Erythroblast (primary cell): ENCODE results near the gene DNAJC6.

Experiments
- DNase-seq, 2 experiments: peaks; one replicate each; lab custom pipeline; 2025; lab: John Stamatoyannopoulos, UW
- GATA1 ChIP-seq: IDR thresholded peaks from 2 replicates; pipeline ENCODE4 v1.6.1; 2011; ENCODE audit warnings: low read depth, mild to moderate bottlenecking, control low read depth, low read length, moderate library complexity
- POLR2A ChIP-seq: IDR thresholded peaks from 2 replicates; pipeline ENCODE4 v1.6.1; 2011; ENCODE audit warnings: mild to moderate bottlenecking, low read length

DNAJC6 gene

DNA sequence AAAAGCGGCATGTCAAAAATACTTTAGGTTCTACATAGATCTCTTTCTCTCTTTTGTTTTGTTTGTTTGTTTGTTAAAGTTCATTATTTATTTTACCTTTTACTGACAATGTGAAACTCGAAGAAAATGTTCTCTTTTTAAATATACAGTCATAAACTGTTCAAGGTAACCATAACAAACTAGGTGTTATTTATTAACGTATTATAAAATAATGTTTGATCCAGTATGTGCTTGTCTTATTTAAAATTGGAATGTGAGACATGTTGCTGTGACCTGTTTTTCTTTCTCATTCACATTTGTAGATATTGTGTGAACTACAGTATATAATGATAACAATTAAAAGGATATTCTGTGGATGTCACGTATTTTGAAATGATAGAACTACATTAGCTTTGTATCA lies 105.2 kb downstream of the DNAJC6 start:
- TF ChIP-seq POLR2A (no peak), GATA1 (no peak)
- no peak for DNase-seq

DNA sequence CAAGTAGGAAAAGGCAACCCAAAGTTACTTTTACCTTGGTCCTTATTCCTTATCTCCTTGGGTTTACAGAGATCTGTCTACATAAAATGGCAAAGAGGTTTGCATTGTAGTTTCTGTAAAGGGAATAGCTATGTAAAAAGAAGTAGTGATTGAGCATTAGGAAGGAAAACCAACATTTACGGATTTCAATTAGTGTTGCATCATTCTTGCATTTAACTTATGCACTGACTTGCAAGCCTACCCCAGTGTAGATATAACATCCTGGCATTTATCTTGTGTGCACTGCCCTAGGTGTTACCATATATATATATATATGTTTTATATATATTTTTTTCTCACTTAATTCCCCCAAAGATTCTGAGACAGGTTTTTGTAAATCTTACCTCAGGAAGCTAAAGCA lies 107.4 kb downstream of the DNAJC6 start:
- DNase-seq, result peak in 1 of 2 experiments; percentile 53
- TF ChIP-seq GATA1, result no peak
- TF ChIP-seq POLR2A, result no peak

DNA sequence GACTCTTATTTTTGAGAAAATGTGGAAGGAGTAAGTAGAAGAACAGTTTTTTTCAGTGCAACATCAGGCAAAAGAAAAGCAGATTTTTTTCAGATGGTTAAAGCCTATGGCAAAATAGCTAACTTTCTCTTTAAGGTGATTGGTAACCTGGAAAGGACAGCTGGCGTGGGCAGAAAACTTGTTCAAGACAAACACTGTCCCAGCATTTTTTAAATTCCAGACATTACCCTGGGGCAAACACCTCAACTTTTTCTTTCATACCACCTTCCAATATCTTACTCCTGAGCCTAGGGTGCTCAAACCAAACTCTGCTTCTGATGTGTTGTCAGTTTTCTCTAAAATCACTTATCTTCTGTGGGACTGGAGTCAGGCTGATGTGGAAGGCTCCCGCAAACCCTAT lies 108.4 kb downstream of the DNAJC6 start:
- TF ChIP-seq GATA1, result no peak
- no peak for TF ChIP-seq POLR2A
- DNase-seq, result no peak

DNA sequence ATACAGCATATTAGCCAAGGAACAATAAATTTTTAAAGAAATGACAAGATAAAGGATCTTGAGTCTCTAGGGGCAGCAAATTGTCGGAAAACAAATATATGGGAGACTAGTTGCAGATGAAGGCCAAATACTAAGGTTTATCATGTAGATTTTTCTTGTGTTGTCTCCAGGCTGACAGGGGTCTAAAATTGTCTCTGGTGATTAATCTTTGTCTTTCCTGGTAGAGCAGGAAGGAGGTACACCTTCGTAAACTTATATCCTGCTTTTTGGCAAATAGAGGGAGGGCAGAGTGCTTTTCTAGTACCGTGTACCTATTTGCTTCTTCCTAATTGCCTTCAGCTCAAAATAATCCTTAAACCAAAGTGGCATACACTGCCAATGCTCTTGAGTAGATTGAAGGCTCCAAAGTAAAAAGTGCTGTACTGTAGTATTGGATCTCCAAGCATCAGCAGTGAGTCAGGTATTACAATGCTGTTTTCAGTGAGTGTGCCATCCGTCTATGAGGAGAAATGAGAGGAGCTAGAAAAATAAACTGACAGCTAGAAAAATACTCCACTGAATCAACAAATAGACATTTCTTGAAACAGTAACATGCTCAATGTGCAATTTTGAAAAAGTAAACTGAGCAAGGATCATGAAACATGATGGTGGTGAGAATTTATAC lies 109.3 kb downstream of the DNAJC6 start:
- no peak for TF ChIP-seq GATA1
- TF ChIP-seq POLR2A, result no peak
- DNase-seq, result peak; percentile 32 to 56

DNA sequence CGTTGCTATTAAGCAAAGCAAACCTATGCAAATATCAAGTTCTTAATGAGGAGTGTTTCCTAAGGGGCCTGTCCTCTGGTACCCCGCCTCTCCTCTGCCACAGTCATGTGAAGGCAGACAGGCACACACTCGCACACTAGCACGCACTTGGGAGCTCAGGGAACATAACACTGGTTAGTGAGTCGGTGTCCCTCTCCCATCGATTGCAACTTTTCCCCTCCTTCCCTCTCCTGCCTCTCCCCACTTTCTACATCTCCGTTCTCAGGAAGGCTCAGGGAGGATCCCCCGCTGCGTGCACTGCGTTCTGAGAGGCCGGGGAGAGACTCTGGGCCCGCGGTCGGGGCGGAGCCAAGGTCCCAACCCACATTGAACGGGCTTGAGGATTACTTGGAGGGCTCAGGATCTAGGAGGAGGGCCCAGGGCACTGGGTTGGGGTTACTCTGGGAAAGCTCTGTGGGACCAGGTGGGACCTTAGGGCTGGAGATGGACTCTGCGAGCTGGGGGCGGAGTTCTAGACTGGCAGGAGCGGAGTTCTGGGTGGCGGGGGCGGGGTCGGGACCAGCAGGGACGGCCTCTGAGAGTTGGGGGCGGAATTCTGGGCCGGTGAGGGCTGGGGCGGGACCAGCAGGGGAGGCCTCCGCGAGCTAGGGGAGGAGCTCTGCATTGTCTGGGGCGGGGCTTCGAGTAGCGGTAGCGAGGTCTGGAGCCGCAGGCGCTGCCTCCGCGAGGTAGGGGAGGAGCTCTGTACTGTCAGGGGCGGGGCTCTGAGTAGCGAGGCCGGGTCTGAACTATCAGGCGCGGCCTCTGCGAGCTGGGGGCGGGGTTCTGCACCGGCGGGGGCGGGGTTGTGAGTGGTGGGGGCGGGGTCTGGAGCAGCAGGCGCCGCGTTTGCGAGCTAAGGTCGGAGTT lies 110.6 kb downstream of the DNAJC6 start:
- TF ChIP-seq POLR2A, result peak; percentile 73
- TF ChIP-seq GATA1, result no peak
- DNase-seq, result peak; percentile 99 to 100

DNA sequence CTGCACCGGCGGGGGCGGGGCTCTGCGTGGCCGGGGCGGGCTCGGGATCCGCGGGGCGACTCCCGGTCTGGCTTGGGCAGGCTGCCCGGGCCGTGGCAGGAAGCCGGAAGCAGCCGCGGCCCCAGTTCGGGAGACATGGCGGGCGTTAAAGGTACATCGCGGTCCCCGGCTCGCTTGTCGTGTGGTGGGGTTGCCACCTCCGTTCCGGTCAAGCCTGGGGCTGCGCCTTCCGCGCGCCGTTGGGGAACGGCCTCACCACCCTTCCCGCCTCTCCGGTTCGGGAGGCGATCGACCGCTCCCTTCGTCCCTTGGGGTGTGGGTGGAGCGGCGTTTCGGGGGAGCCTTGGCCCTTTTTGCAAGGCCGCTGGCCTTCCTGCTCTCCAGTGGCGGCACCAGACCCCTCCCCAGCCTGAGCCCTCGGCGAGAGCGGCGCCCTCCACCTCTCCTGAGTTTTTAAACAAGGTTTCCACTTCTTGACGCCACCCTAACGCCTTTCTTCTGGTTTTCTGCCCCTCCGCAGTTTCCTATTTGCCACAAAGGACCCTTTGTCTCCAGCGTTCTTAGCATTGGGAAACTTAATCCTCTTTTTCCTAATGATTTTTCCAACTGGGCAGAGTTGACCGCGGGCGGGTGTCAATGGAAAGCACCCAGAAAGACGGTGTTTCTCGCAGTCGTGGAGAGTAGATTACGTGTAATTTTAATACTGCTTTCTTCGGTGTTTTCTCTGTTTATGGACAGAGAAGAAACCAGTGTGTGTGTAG lies 111.4 kb downstream of the DNAJC6 start, which contains the start of the genes LEPR and LEPROT:
TSS of gene LEPR (plus strand) at position 79 of the 761 bp plus-strand sequence. CDS start 144,898 bp downstream, outside the sequence.
TSS of gene LEPROT (plus strand) at position 79 of the 761 bp plus-strand sequence. CDS start at position 136, 57 bp downstream.
- DNase-seq, result no peak
- TF ChIP-seq GATA1, result no peak
- peak; percentile 83 for TF ChIP-seq POLR2A

DNA sequence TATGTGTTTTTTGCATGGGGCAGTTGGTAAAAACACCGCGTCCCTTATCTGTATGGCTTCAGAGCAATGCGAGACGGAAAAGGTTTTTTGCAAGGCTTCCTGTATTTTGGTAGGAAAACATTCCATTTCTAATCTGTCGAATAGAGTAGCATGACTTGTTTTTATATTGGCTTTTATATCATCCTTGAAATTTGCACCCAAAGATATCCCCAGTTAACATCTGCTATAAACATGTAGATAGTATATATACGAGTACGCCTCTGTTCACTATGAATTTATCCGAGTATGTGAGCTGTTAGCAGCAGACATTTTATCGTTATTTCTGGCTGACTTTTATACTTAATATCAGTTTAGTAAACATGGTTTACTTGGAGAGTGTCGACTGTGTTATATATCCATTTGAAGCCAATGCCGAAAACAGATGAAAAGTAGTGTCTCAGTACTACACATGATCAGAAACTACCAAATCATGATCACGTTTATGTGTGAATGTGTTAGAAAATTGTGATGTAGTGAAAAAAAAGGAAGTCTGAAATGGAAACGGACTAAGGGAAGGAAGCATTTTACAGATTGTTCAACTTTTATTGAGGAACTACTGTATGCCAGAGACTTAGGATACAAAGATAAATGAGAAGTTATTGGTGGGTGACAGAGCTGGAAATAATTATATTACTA lies 112.1 kb downstream of the DNAJC6 start:
- DNase-seq, result peak; percentile 80 to 86
- TF ChIP-seq POLR2A, result no peak
- TF ChIP-seq GATA1, result no peak

DNA sequence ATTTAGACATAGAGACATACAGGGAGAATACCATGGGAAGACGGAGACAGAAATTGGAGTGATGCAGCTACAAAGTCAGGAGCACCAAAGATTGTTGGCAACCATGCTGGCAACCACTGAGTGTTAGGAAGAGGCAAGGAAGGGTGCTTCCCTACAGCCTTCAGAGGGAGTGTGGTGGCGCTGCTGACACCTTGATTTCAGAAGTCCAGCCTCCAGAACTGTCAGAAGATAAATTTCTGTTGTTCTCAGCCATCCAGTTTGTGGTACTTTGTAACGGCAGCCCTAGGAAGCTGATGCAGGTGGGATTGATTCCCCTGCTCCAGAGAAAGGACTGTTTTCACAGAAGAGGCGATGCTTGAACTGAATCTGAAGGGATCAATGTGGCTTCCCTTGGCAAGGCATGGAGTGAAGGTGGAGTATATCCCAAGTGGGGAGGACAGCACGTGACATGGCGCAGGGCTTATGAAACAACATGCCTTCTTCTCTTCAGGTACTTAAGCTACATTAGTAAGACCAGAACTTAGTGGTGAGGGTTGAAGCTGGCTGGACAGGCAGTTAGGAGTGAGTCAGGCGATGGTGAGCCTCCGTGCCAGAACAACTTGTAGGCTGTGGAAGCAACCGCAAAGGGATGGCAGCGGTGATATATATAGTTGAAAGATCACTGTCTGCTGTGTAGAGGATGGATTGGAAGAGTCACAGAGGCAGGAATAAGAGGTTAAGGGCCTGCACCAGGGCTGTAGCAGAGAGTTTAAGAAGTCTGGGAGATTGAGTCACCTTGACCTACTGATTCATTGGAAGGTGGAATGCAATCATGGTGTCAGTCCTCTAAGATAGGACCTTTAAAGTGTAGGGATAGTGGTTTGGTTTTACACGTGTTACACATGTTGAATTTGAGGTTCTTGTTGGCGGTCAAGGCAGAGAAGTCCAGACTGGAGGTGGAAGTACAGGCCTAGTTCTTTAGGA lies 113.2 kb downstream of the DNAJC6 start:
- no peak for TF ChIP-seq GATA1
- TF ChIP-seq POLR2A, result peak; percentile 28
- DNase-seq, result peak; percentile 44 to 68

DNA sequence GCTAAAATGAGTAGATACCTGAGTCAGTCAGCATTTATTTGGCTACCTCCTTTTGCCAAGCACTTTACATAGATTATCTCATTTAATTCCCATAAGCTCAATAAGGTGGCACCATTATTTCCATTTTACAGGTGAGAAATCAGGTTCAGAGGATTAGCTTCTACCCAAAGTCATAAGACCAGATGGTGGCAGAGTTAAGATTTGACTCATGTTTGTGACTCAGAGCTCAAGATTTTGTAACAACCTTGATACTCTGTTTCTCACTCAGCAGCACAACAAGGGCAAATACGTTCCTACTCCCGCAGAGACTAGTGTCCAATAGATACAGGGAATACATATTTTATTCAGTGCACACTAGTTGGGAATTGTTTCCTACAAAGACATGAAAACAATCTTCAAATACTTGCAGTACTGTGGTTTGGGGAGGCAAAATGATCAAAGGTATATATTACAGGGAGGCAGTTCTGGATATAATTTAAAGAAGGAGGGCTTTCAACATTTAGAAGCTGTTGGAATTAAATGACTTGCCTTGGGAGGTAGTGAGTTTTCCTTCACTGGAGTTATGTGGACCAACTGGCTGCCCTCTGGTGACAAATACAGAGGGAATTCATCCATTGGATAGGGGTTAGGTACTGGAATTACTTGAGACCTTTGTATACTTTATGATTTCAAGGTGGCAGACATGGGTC lies 114.7 kb downstream of the DNAJC6 start:
- peak; percentile 65 to 79 for DNase-seq

DNA sequence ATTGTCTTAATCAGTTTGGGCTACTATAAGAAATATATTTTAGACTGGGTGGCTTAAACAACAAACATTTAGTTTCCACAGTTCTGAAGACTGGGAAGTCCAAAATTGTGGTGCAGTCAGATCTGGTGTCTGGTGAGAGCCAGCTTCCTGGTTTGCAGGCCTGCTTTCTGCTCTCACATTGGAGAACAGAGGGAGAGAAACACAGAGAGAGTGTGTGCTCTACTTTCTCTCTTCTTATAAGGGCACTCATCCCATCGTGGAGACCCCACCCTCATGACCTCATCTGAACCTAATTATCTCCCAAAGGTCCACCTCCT lies 115.2 kb downstream of the DNAJC6 start:
- TF ChIP-seq GATA1 (no peak), POLR2A (no peak)
- DNase-seq, result no peak

More for the DNA sequence above, 114.7 kb downstream of the DNAJC6 start:
- TF ChIP-seq GATA1 (no peak), POLR2A (no peak)

DNA sequence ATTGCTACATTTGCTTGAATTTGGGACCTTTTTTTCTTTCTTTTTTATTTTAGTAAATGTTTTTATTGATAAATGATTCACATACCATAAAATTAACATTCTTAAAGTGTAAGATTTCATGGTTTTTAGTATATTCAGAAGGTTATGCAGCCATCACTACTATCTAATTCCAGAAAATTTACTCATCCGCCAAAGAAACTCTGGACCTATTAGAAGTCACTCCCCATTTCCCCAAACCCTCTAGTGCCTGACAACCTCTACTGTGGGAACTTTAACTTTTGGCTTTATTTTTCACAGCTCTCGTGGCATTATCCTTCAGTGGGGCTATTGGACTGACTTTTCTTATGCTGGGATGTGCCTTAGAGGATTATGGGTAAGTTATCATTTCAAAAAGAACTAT lies 115.7 kb downstream of the DNAJC6 start:
- no peak for TF ChIP-seq POLR2A
- TF ChIP-seq GATA1, result no peak
- no peak for DNase-seq

DNA sequence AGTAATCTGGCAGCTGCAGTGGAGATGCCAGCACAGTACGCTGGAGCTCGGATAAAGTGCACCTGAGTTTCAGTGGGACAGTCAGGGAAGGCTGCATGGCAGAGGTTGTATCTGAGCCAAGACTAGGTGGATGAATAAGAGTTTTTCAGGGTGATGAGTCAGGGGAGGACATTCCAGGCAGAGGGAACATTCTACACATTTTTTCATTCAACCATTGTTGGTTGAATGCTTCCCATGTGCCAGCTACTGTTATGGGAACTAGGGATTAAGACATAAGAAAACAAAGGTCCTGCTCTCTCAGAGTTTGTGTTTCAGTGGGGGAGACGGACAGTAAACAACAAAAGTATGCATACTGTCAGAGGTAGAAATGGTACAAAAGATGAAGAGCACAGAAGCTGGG lies 116.4 kb downstream of the DNAJC6 start:
- no peak for DNase-seq
- TF ChIP-seq GATA1 (no peak), POLR2A (no peak)
